B cell (primary cell): ENCODE results near the gene C9orf152. TPM values are rescaled to one million over a fixed set of nuclear protein-coding genes. Genes with fewer than 3 reads are reported as not detected.

ENCODE experiments used
- ATAC-seq: fragments of 200-7000 bp; cut with Tn5 transposase; one replicate; pipeline ENCODE4 v1.10.0; 2021; ENCODE audit warnings: low read depth, mild to moderate bottlenecking, moderate number of reproducible peaks, moderate library complexity
- CTCF ChIA-PET: fragments of 350-600 bp; sonication (Branson Sonifier 250); formaldehyde crosslinking; loops from one replicate; lab custom pipeline; 2021; ENCODE audit warnings: antibody characterized with exemption, inconsistent platforms; lab: Charles Lee
- POLR2A ChIA-PET: fragments of 350-600 bp; sonication (Branson Sonifier 250); formaldehyde crosslinking; loops from one replicate; lab custom pipeline; 2021; ENCODE audit warnings: antibody characterized with exemption; lab: Charles Lee
- DNase-seq: peaks from one replicate; pipeline ENCODE4 v3.0.0; 2013
- H2AFZ ChIP-seq: 2 replicates; pipeline ENCODE4 v1.6.1; 2012; ENCODE audit warnings: mild to moderate bottlenecking, low read depth, low read length; ENCODE audit not compliant: insufficient read depth, poor library complexity, severe bottlenecking
- H3K27ac ChIP-seq, 2 donors: 1 replicate in 1 of 2; 2 replicates in 1 of 2; pipeline ENCODE4 v1.5.1; 2012 to 2013; ENCODE audit warnings: low read length in 2 of 2, mild to moderate bottlenecking in 2 of 2, moderate library complexity in 1 of 2
- H3K27me3 ChIP-seq, 4 experiments: fragments of 200-600 bp in 1 of 4; sonication (generic) in 1 of 4; replicated peaks in 1 of 4; 1 replicate in 2 of 4; 2 replicates in 2 of 4; pipeline versions ENCODE4 v1.6.1 to v1.7.0; 2013 to 2016; ENCODE audit warnings: low read length in 3 of 4, mild to moderate bottlenecking in 2 of 4, mixed read lengths in 1 of 4, moderate library complexity in 1 of 4; ENCODE audit not compliant: insufficient read depth in 4 of 4, control insufficient read depth in 3 of 4; ENCODE audit errors: control extremely low read depth in 1 of 4
- H3K36me3 ChIP-seq, 2 experiments: replicated peaks in 1 of 2; 1 replicate in 1 of 2; 2 replicates in 1 of 2; pipeline versions ENCODE4 v1.6.1 to v1.7.1; 2013; ENCODE audit warnings: low read length in 1 of 2; ENCODE audit not compliant: insufficient read depth in 2 of 2, control insufficient read depth in 1 of 2; ENCODE audit errors: control extremely low read depth in 1 of 2, extremely low read depth in 1 of 2
- H3K4me1 ChIP-seq, 2 donors: fragments of 200-600 bp in 1 of 2; sonication (generic) in 1 of 2; 1 replicate in 1 of 2; 2 replicates in 1 of 2; pipeline versions ENCODE4 v1.5.1 to v1.6.1; 2013 to 2017; ENCODE audit warnings: low read length in 2 of 2; ENCODE audit not compliant: control insufficient read depth in 2 of 2, insufficient read depth in 2 of 2
- H3K4me2 ChIP-seq: replicated peaks from 2 replicates; pipeline ENCODE3; 2012; ENCODE audit warnings: mild to moderate bottlenecking, low read depth, low read length; ENCODE audit not compliant: poor library complexity, severe bottlenecking
- H3K4me3 ChIP-seq, 5 experiments: fragments of 200-600 bp in 1 of 5; sonication (generic) in 1 of 5; 1 replicate in 3 of 5; 2 replicates in 2 of 5; pipeline versions ENCODE4 v1.5.1 to v1.7.0; 2011 to 2016; ENCODE audit warnings: low read length in 4 of 5, mild to moderate bottlenecking in 4 of 5, low read depth in 2 of 5, control low read depth in 1 of 5, moderate library complexity in 1 of 5; ENCODE audit not compliant: insufficient read depth in 1 of 5; ENCODE audit errors: control extremely low read depth in 1 of 5, extremely low read depth in 1 of 5
- H3K79me2 ChIP-seq: fragments of 200-600 bp; sonication (generic); one replicate; pipeline ENCODE4 v1.6.0; 2016; ENCODE audit warnings: low read length; ENCODE audit not compliant: control insufficient read depth, insufficient read depth
- H3K9ac ChIP-seq: fragments of 200-600 bp; sonication (generic); 2 replicates; pipeline ENCODE4 v1.6.1; 2017; ENCODE audit warnings: mild to moderate bottlenecking, low read length, moderate library complexity
- H3K9me3 ChIP-seq, 3 donors: one replicate each; pipeline versions ENCODE4 v1.6.1 to v1.7.1; 2013; ENCODE audit warnings: low read length in 2 of 3; ENCODE audit not compliant: control insufficient read depth in 2 of 3, insufficient read depth in 1 of 3; ENCODE audit errors: control extremely low read depth in 1 of 3
- H4K20me1 ChIP-seq: 2 replicates; pipeline ENCODE4 v1.6.0; 2012; ENCODE audit warnings: mild to moderate bottlenecking, low read length; ENCODE audit not compliant: insufficient read depth, control insufficient read depth, poor library complexity, severe bottlenecking
- H3K27ac Mint-ChIP-seq: one replicate; pipeline ENCODE4 v1.8.0; 2021; ENCODE audit warnings: mixed read lengths
- H3K27me3 Mint-ChIP-seq: one replicate; pipeline ENCODE4 v1.8.0; 2021; ENCODE audit warnings: mixed read lengths
- H3K4me1 Mint-ChIP-seq: one replicate; pipeline ENCODE4 v1.8.0; 2021; ENCODE audit warnings: mixed read lengths
- H3K4me3 Mint-ChIP-seq: one replicate; pipeline ENCODE4 v1.8.0; 2021; ENCODE audit warnings: mixed read lengths
- H3K9me3 Mint-ChIP-seq: one replicate; pipeline ENCODE4 v1.8.0; 2022; ENCODE audit warnings: mixed read lengths; ENCODE audit not compliant: insufficient read depth
- EZH2 ChIP-seq: IDR thresholded peaks from 2 replicates; pipeline ENCODE4 v1.6.1; 2012; ENCODE audit warnings: borderline replicate concordance, low read depth, mild to moderate bottlenecking, moderate library complexity, low read length; ENCODE audit not compliant: insufficient read depth, poor library complexity, severe bottlenecking
- WGBS: methylation state at CpG from one replicate; pipeline ENCODE4 v1.1.5; 2013; ENCODE audit warnings: missing lambda C conversion rate; ENCODE audit not compliant: insufficient coverage; 5-methylcytosine and 5-hydroxymethylcytosine counted together
- intact Hi-C: fragments of 100-400 bp; cut with micrococcal nuclease; formaldehyde crosslinking; loops from one replicate; pipeline ENCODE4 v1.10.0; 2022
- polyA plus RNA-seq: library from polyadenylated mRNA; depleted of rRNA; stranded (reverse); fragments of >200 nt; gene quantifications from 2 replicates; pipeline ENCODE4 v1.2.3, GENCODE V29; 2012
- total RNA-seq, 2 donors: library from RNA; stranded (reverse); fragments of 120-200 nt in 1 of 2; gene quantifications; 1 replicate in 1 of 2; 2 replicates in 1 of 2; pipeline versions ENCODE4 v1.2.3 to v1.2.4, GENCODE V29; 2013 to 2022
- TF ChIP-seq, protein P1 (sequence below): fragments of 200-600 bp; IDR thresholded peaks from one replicate; pipeline ENCODE4 v1.8.0; 2022; ENCODE audit warnings: antibody characterized with exemption, mild to moderate bottlenecking

The C9orf152 gene
- total and polyA plus RNA-seq, 2 donors (not counting 1 experiment from before 2014, with no cell fraction given): not detected

DNA sequence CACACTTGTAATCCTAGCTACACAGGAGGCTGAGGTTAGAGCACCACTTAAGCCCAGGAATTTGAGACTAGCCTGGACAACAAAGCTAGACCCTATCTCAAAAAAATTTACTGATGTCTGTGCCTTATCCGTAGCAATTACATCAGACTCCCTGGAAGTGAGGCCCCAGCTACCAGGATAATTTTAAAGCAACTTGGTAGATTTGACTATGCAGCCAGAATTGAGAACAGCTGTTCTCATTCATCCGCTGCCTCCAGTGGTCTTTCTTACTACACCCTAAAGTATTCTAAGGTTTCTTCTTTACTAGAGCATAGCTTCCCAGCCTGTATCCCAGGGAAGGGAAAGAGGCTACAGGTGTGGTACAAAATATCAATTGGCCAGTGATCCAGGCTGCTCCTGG, 20.4 kb upstream of the C9orf152 start:
- Histone ChIP-seq H4K20me1 (no peaks in the 10 kb centered on the region), H3K4me2 (no peak overlapping the region), H3K4me3 (no peak overlapping the region), H3K79me2 (no peaks in the 10 kb centered on the region), H3K27ac (no peak overlapping the region), H3K27me3 (no peaks in the 10 kb centered on the region), H3K9me3 (no peaks in the 10 kb centered on the region), H3K4me1 (no peaks in the 10 kb centered on the region), H3K36me3 (no peaks in the 10 kb centered on the region), H3K9ac (no peak overlapping the region), H2AFZ (no peak overlapping the region)
- H3K27me3 Mint-ChIP-seq: no peaks in the 10 kb centered on the region
- no peaks in the 10 kb centered on the region for H3K4me1 Mint-ChIP-seq
- intact Hi-C loops: no loop called here
- TF ChIP-seq, protein P1, sequence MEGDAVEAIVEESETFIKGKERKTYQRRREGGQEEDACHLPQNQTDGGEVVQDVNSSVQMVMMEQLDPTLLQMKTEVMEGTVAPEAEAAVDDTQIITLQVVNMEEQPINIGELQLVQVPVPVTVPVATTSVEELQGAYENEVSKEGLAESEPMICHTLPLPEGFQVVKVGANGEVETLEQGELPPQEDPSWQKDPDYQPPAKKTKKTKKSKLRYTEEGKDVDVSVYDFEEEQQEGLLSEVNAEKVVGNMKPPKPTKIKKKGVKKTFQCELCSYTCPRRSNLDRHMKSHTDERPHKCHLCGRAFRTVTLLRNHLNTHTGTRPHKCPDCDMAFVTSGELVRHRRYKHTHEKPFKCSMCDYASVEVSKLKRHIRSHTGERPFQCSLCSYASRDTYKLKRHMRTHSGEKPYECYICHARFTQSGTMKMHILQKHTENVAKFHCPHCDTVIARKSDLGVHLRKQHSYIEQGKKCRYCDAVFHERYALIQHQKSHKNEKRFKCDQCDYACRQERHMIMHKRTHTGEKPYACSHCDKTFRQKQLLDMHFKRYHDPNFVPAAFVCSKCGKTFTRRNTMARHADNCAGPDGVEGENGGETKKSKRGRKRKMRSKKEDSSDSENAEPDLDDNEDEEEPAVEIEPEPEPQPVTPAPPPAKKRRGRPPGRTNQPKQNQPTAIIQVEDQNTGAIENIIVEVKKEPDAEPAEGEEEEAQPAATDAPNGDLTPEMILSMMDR: no peak
- no peak overlapping the region for H3K27ac Mint-ChIP-seq
- DNase-seq (no peak), ATAC-seq (no peak)
- 100% methylated on average over 1 of the region's 2 CpGs for WGBS
- H3K9me3 Mint-ChIP-seq: no peaks in the 10 kb centered on the region
- ChIA-PET CTCF (interaction anchor here (0.7 to 1.2 kb wide), 2 partner anchors 11 to 14 kb away, joined by 4 to 5 read pairs; no protein-coding TSS in a partner anchor), POLR2A (no interaction called here)
- H3K4me3 Mint-ChIP-seq: no peak overlapping the region

DNA sequence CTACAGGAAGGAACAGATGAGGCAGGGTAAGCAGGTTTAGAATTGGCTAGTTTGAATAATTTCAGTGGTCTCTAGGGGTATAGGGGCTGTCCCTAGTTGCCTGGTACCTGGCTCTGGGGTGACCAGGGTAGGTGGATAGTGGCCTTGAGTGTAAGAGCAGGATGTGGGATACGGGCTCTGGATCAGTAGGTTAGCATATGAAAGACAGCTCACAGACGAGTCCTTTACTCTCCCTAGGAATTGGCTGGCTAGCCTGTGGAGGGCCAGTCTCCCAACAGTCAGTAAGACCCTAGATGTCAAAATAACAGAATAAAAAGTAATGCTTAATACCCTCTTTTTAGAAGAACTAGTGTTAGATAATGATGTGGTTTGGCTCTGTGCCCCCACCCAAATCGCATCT, 16.6 kb upstream of the C9orf152 start:
- Histone ChIP-seq H3K9ac (no peak overlapping the region), H4K20me1 (no peaks in the 10 kb centered on the region), H3K4me3 (no peak overlapping the region), H3K79me2 (no peaks in the 10 kb centered on the region), H3K27ac (no peak overlapping the region), H3K4me1 (no peaks in the 10 kb centered on the region), H3K36me3 (no peaks in the 10 kb centered on the region), H3K27me3 (no peaks in the 10 kb centered on the region), H3K4me2 (no peak overlapping the region), H3K9me3 (no peaks in the 10 kb centered on the region), H2AFZ (no peak overlapping the region)
- Mint-ChIP-seq H3K4me3 (no peak overlapping the region), H3K27ac (no peak overlapping the region), H3K4me1 (no peaks in the 10 kb centered on the region), H3K9me3 (no peaks in the 10 kb centered on the region), H3K27me3 (peaks cover 5% of the 10 kb centered on the region)
- intact Hi-C loops: no loop called here
- TF ChIP-seq, protein P1: no peak
- no peak for TF ChIP-seq EZH2
- WGBS: 100% methylated on average over 1 of the region's 3 CpGs
- CTCF ChIA-PET: no interaction called here
- POLR2A ChIA-PET: no interaction called here
- DNase-seq (no peak), ATAC-seq (no peak)
